Fibroblast of lung (primary cell): ENCODE results near the gene G6PC3.

Source experiments
- EZH2 ChIP-seq: IDR thresholded peaks from 2 replicates; pipeline ENCODE4 v1.5.1; 2012; ENCODE audit warnings: low read length, control low read depth, mild to moderate bottlenecking; ENCODE audit errors: missing control alignments
- TF ChIP-seq, protein P1 (sequence below), 2 donors: IDR thresholded peaks in 1 of 2; conservative IDR thresholded peaks in 1 of 2; 1 replicate in 1 of 2; 2 replicates in 1 of 2; pipeline ENCODE4 v1.5.1; 2011 to 2012; ENCODE audit warnings: low read length in 2 of 2, control low read depth in 1 of 2, inconsistent platforms in 1 of 2, low read depth in 1 of 2, mild to moderate bottlenecking in 1 of 2

DNA sequence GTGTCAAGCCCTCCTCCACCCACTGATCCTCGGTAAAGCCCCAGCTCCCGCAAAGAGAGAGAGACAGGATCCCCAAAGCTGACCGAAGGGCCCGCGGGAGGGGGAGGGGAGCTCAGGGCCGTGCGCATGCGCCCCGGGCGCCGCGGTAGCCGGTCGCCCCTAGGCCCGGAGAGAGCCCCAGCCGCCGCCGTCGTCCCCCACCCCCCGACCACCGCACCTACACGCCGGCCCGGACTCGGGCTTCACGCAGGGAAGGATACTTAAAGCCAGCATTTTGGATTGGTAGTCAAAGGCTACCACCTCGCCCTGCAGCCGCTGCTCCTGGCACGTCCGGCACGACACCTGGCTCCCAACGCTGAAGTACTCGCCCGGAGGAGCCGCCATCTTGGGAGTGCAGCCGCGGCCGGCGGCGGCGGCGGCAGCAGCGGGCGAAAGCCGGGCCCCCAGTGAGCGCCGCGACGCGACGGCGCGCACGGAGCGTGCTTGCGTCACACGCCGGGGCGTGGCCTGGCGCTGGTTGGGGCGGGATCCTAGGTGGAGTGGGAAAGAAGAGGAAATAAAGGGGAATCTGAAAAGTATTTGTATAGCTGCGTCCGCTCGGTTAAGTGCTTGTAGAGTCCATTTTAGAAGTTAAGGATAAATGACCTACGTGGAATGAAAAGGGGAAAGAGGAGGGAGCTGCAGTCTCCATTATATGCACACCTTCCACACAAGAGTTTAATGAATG is 4.2 kb upstream of the G6PC3 start, which contains the start of gene LSM12:
- TF ChIP-seq, protein P1, sequence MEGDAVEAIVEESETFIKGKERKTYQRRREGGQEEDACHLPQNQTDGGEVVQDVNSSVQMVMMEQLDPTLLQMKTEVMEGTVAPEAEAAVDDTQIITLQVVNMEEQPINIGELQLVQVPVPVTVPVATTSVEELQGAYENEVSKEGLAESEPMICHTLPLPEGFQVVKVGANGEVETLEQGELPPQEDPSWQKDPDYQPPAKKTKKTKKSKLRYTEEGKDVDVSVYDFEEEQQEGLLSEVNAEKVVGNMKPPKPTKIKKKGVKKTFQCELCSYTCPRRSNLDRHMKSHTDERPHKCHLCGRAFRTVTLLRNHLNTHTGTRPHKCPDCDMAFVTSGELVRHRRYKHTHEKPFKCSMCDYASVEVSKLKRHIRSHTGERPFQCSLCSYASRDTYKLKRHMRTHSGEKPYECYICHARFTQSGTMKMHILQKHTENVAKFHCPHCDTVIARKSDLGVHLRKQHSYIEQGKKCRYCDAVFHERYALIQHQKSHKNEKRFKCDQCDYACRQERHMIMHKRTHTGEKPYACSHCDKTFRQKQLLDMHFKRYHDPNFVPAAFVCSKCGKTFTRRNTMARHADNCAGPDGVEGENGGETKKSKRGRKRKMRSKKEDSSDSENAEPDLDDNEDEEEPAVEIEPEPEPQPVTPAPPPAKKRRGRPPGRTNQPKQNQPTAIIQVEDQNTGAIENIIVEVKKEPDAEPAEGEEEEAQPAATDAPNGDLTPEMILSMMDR (conservative IDR thresholded peaks at IDR 0.05 in 1 of 2, IDR thresholded peaks at IDR 0.05 in 1 of 2; ENCODE audit: low read depth in 1 of 2, low read length in 2 of 2), result no peak
- no peak for TF ChIP-seq EZH2
